Measurements from ENCODE around the gene NRCAM. TPM values are rescaled to one million over a fixed set of nuclear protein-coding genes. Genes with fewer than 3 reads are reported as not detected.

The NRCAM gene
- total RNA-seq, 1 experiment from 2014 or later: 2.7 TPM

DNA sequence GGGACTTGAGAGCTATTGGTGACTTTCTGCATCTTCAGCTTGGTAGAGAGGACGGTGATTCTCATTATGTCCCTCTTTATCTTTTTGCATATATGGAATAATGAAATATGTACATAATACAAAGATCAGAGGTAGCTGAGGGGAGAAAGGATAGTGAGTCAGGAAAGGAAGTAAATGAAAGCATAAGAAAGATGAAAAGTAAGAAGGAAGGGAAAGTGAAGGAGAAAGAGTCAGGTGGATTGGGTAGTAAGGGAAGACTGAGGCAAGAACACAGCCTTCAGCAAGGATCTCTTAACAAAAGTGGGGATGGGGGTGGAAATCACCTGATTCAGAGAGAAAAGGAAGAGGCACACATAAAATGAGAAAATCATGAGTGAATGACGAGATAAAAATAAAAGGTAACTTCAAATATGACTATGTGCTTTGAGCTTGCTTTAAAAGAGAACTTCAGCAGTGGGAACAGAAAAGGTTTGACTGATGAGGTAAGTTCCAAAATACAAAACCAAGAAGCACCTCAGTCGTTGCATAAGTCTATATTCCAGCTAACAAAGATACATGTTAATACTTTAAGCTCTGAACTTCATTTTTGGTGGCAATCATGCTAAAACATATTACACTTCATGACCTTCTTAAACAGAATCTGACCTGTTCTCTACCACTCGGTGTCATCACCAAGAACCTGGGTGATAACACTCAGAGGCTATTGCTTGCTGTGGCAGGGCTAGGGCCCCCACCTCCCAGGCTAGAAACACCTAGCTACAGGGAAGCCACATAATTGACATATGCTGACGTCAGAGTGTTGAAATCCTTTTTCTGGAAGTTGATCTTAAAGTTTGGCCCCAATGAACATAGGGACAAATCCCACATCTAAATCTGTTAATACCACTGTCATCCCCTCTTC is 32.9 kb downstream of the NRCAM start:
- no peak for ATAC-seq
- H3K4me1 Mint-ChIP-seq: peaks cover 5% of the 10 kb centered on the region
- H3K27ac Mint-ChIP-seq: no peak overlapping the region
- POLR2A ChIA-PET: interaction anchor here (0.9 kb wide), 1 partner anchor 14 kb away, joined by 3 read pairs; no protein-coding TSS in a partner anchor
- no peak overlapping the region for H3K4me3 Mint-ChIP-seq
- H3K27me3 Mint-ChIP-seq (ENCODE audit: low read depth): no peaks in the 10 kb centered on the region
- CTCF ChIA-PET: no interaction called here
- H3K9me3 Mint-ChIP-seq: no peaks in the 10 kb centered on the region
- no peak for DNase-seq (ENCODE audit: low spot score)
- no peaks in the 10 kb centered on the region for H3K36me3 Mint-ChIP-seq
- TF ChIP-seq ZNF396 (CRISPR knock-in tag; IDR thresholded peaks at IDR 0.05; ENCODE audit: borderline replicate concordance): no peak
- TF ChIP-seq, protein P1, sequence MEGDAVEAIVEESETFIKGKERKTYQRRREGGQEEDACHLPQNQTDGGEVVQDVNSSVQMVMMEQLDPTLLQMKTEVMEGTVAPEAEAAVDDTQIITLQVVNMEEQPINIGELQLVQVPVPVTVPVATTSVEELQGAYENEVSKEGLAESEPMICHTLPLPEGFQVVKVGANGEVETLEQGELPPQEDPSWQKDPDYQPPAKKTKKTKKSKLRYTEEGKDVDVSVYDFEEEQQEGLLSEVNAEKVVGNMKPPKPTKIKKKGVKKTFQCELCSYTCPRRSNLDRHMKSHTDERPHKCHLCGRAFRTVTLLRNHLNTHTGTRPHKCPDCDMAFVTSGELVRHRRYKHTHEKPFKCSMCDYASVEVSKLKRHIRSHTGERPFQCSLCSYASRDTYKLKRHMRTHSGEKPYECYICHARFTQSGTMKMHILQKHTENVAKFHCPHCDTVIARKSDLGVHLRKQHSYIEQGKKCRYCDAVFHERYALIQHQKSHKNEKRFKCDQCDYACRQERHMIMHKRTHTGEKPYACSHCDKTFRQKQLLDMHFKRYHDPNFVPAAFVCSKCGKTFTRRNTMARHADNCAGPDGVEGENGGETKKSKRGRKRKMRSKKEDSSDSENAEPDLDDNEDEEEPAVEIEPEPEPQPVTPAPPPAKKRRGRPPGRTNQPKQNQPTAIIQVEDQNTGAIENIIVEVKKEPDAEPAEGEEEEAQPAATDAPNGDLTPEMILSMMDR (IDR thresholded peaks at IDR 0.05): no peak

DNA sequence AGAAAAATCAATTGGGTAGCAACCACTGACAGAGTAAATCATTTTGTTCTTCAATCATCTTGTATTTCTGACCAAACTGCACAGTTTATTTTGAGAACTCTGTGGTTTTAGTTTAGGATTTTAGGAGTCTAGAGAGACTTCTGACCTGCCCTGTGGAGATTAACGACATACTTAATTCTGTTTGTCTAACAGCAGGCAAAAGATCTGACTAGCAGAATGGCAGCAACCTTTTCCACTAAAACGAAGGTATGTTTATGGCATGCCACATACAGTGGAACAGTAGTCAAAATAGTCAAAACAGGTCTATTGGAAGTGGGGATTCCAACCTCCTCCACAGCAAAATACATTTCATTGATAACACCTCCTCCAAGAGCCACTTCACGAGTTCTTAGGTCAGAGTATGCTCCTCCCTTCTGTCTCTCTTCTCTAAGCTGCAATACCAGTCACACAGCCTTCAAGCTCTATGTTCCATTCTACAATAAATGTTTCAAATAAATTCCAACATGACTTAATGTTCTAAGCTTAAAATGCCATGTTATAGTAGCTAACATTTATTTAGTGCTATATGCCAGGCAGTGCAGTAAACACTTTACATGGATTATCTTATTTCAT is 34.4 kb downstream of the NRCAM start:
- ATAC-seq (no peak), DNase-seq (ENCODE audit: low spot score) (no peak)
- ChIA-PET CTCF (interaction anchor here (0.5 kb wide), 1 partner anchor 25 kb away, joined by 3 read pairs; no protein-coding TSS in a partner anchor), POLR2A (no interaction called here)
- TF ChIP-seq, protein P2, sequence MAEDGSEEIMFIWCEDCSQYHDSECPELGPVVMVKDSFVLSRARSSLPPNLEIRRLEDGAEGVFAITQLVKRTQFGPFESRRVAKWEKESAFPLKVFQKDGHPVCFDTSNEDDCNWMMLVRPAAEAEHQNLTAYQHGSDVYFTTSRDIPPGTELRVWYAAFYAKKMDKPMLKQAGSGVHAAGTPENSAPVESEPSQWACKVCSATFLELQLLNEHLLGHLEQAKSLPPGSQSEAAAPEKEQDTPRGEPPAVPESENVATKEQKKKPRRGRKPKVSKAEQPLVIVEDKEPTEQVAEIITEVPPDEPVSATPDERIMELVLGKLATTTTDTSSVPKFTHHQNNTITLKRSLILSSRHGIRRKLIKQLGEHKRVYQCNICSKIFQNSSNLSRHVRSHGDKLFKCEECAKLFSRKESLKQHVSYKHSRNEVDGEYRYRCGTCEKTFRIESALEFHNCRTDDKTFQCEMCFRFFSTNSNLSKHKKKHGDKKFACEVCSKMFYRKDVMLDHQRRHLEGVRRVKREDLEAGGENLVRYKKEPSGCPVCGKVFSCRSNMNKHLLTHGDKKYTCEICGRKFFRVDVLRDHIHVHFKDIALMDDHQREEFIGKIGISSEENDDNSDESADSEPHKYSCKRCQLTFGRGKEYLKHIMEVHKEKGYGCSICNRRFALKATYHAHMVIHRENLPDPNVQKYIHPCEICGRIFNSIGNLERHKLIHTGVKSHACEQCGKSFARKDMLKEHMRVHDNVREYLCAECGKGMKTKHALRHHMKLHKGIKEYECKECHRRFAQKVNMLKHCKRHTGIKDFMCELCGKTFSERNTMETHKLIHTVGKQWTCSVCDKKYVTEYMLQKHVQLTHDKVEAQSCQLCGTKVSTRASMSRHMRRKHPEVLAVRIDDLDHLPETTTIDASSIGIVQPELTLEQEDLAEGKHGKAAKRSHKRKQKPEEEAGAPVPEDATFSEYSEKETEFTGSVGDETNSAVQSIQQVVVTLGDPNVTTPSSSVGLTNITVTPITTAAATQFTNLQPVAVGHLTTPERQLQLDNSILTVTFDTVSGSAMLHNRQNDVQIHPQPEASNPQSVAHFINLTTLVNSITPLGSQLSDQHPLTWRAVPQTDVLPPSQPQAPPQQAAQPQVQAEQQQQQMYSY (CRISPR knock-in tag; IDR thresholded peaks at IDR 0.05): no peak
- TF ChIP-seq, protein P3, sequence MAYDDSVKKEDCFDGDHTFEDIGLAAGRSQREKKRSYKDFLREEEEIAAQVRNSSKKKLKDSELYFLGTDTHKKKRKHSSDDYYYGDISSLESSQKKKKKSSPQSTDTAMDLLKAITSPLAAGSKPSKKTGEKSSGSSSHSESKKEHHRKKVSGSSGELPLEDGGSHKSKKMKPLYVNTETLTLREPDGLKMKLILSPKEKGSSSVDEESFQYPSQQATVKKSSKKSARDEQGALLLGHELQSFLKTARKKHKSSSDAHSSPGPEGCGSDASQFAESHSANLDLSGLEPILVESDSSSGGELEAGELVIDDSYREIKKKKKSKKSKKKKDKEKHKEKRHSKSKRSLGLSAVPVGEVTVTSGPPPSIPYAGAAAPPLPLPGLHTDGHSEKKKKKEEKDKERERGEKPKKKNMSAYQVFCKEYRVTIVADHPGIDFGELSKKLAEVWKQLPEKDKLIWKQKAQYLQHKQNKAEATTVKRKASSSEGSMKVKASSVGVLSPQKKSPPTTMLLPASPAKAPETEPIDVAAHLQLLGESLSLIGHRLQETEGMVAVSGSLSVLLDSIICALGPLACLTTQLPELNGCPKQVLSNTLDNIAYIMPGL (CRISPR knock-in tag; IDR thresholded peaks at IDR 0.05): no peak
- TF ChIP-seq, protein P4, sequence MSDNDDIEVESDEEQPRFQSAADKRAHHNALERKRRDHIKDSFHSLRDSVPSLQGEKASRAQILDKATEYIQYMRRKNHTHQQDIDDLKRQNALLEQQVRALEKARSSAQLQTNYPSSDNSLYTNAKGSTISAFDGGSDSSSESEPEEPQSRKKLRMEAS (CRISPR knock-in tag; IDR thresholded peaks at IDR 0.05): no peak
- TF ChIP-seq NR1H2 (CRISPR knock-in tag; IDR thresholded peaks at IDR 0.05): no peak
- TF ChIP-seq, protein P5, sequence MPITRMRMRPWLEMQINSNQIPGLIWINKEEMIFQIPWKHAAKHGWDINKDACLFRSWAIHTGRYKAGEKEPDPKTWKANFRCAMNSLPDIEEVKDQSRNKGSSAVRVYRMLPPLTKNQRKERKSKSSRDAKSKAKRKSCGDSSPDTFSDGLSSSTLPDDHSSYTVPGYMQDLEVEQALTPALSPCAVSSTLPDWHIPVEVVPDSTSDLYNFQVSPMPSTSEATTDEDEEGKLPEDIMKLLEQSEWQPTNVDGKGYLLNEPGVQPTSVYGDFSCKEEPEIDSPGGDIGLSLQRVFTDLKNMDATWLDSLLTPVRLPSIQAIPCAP (CRISPR knock-in tag; IDR thresholded peaks at IDR 0.05): no peak
- peaks cover 5% of the 10 kb centered on the region for H3K4me1 Mint-ChIP-seq
- no peaks in the 10 kb centered on the region for H3K9me3 Mint-ChIP-seq
- H3K27me3 Mint-ChIP-seq (ENCODE audit: low read depth): no peaks in the 10 kb centered on the region
- no peak overlapping the region for H3K27ac Mint-ChIP-seq
- no peaks in the 10 kb centered on the region for H3K36me3 Mint-ChIP-seq
- H3K4me3 Mint-ChIP-seq: no peak overlapping the region

DNA sequence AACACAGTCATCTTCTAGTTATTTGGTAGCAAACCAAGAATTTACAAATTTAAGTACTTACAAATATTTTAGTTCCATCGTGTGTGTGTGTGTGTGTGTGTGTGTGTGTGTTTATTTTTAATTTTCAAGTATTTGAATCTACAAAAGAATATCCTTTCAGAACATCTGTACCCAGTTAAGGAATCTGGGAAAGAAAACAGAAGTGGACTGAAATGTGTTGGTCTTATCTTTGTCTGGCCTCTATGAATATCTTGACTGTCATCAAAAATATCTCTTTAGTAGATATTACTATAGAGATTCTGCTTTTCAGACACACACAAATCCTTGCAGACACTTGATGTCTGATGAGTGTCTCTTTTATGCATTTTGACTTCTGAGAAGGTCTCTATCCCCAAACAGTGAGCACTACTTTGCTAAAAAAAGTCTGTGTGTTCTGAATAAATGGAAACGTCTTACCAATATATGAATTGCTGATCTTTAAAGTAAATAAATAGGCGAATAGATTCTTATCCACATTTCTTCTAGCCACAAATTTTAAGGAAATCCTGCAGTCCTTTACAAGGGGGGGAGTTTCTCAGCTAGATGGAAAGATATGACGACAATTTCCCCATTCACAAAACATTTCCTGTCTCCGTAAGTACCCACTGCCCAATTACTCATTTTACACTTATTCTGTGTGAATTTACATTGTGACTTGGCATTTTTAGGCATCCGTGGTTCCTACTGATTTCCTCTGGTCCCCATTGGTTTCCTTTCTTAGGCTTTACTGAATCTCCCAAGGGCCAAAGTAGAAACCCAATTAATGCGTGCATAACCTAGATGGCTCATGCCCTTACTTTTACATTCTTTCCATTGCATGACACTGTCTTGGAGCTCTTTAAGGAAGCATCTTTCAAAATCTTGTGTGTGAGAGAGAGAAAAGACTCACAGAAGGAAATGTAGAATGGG is 36.0 kb downstream of the NRCAM start:
- Mint-ChIP-seq H3K27me3 (ENCODE audit: low read depth) (no peaks in the 10 kb centered on the region), H3K27ac (no peak overlapping the region), H3K4me3 (no peak overlapping the region), H3K4me1 (peaks cover 5% of the 10 kb centered on the region), H3K9me3 (no peaks in the 10 kb centered on the region), H3K36me3 (no peaks in the 10 kb centered on the region)
- no peak for ATAC-seq
- no peak for DNase-seq (ENCODE audit: low spot score)
- POLR2A ChIA-PET: no interaction called here
- CTCF ChIA-PET: interaction anchor here (1.5 kb wide), 1 partner anchor 35 kb away, joined by 4 read pairs; no protein-coding TSS in a partner anchor
- TF ChIP-seq TCF7 (CRISPR knock-in tag; IDR thresholded peaks at IDR 0.05; ENCODE audit: low read depth) (no peak), SOX15 (CRISPR knock-in tag; IDR thresholded peaks at IDR 0.05) (no peak), JUN (CRISPR knock-in tag; IDR thresholded peaks at IDR 0.05) (no peak), ZNF416 (CRISPR knock-in tag; IDR thresholded peaks at IDR 0.05) (no peak), OVOL2 (CRISPR knock-in tag; IDR thresholded peaks at IDR 0.05; ENCODE audit: borderline replicate concordance) (no peak), ELF4 (CRISPR knock-in tag; IDR thresholded peaks at IDR 0.05; ENCODE audit: low read depth) (no peak), ZNF219 (CRISPR knock-in tag; IDR thresholded peaks at IDR 0.05; ENCODE audit: borderline replicate concordance) (no peak)
- TF ChIP-seq, protein P6, sequence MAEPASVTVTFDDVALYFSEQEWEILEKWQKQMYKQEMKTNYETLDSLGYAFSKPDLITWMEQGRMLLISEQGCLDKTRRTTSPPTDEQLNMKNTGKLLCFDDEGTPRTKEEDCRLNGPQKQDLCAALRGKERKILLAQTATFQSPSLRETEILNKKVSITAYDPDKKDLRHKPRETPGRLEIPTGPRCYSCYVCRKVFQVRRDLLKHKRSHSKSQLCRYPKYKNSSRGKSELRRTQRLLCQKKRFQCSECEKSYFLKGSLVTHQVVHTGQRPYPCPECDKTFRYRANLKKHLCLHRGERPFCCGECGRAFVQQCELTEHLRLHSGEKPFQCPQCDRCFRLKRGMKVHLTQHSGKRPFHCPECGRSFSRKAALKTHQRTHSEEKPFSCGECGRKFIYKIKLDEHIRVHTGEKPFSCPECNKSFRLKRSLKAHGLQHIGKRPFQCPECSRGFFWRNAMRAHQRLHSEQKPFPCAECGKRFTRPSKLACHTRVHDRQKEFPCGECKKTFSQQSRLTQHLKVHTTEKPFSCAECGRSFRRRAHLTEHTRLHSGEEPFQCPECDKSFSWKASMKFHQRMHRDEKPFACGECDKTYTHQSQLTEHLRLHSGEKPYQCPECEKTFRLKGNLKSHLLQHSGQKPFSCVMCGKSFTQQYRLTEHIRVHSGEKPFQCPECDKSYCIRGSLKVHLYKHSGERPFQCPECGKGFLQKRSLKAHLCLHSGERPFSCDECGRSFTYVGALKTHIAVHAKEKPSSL (CRISPR knock-in tag; conservative IDR thresholded peaks at IDR 0.05): no peak
- TF ChIP-seq, protein P7, sequence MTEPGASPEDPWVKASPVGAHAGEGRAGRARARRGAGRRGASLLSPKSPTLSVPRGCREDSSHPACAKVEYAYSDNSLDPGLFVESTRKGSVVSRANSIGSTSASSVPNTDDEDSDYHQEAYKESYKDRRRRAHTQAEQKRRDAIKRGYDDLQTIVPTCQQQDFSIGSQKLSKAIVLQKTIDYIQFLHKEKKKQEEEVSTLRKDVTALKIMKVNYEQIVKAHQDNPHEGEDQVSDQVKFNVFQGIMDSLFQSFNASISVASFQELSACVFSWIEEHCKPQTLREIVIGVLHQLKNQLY (CRISPR knock-in tag; IDR thresholded peaks at IDR 0.05): no peak
